Measurements from ENCODE around the gene NTMT1.
A peak's percentile ranks its signal among the peaks of the same experiment; 100 is the strongest.
"Not testable (repeated sequence)": the region's sequence is repeated elsewhere in the genome, so short reads cannot be mapped to it uniquely, and the experiment has no call there.

NTMT1 gene, protein sequence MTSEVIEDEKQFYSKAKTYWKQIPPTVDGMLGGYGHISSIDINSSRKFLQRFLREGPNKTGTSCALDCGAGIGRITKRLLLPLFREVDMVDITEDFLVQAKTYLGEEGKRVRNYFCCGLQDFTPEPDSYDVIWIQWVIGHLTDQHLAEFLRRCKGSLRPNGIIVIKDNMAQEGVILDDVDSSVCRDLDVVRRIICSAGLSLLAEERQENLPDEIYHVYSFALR

DNA sequence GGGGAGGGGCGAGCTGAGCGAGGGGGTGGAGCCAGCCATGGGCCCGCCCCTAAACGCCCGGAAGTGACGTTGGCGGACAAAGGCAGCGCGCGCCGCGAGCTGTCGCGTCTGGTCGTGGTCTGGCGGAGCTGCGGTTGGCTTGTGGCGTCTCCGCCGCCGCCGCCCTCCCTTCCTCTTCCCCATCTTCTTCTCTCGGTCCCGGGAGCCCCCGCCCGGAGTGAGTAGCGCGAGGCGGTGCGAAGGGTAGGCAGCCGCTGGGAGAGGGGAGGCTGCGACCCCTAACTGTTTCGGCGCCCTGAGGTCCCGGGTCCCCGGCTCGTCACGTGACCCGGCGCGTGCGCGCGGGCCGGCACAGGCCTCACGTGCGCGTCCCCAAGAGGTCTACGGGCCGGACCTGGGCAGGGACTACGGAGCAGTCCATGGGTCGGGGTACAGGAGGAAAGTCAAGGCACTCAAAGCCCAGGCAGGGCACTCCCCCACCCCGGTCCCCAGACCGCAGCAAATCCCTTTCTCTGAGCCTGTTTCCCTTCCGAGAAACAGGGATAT, at the start of gene NTMT1:
Gene NTMT1, plus strand, starts transcription at position 85 of the 546 bp plus-strand sequence. CDS start 6,541 bp downstream, outside the sequence.
- DNase-seq (ENCODE audit: low spot score): peak; percentile 91

DNA sequence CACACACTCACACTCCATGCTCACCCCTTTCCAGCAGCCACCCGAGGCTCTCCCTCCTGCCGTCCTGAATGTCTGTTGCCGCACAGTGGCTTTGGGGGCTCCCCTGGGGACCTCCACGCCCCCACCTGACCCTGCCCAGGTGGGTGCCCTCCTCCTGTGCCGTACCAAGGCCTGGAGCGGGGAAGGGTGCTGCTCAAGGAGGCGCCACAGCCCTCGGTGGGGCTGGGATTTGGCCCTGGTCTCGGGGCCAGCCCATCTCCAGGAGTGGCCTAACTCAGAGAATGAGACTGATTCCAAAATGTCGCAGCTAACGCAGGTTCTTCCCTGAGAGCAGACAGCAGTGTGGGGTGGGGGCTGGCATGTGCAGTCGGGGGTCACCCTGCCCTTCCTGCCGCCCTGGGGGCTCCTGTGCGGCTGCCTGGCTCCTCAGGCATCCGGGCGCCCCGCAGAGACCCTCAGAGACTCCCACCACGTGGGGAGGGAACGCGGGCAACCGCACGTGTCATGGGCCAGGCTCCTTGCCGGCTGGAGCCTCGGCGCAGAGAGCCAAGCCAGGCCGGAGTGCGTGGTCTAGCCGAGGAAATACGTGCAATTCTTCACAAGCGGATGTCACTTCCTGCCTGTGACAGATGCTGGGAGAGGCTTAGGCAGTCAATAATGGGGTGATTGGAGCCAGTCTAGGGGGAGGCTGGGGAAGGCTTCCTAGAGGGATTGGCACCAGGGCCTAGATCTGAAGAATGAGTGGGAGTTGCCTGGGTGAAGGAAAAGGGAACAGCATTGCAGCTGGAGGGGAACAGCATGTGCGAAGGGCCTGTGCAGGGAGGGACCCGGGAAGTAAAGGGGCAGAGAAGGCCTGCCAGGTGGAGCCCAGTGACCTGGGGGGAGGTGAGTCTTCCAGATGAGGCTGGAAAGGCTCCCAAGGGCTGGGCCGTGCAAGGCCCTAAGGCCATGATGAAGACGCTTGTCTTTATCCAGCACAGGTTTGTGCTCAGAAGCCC, 49.1 kb upstream of the NTMT1 start:
- DNase-seq (ENCODE audit: low spot score): peak; percentile 82

DNA sequence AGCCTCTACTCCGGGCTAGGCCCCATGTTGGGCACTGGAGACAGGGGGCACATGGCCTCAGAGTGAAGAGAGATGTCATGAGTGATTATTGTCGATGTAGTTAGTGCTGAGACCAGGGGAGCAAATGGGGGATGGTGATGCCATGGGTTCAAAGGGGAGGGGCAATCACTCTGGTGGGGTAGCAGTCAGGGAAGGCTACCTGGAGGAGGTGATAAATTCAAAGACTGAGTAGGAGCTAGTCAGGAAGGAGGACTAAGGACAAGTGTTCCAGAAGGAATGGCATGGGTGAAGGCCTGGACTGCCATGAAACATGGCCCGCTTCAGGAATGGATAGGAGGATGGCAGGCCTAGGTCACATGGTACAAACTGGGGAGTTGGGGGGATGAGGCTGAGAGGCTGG, 46.7 kb upstream of the NTMT1 start:
- no peak for DNase-seq (ENCODE audit: low spot score)

DNA sequence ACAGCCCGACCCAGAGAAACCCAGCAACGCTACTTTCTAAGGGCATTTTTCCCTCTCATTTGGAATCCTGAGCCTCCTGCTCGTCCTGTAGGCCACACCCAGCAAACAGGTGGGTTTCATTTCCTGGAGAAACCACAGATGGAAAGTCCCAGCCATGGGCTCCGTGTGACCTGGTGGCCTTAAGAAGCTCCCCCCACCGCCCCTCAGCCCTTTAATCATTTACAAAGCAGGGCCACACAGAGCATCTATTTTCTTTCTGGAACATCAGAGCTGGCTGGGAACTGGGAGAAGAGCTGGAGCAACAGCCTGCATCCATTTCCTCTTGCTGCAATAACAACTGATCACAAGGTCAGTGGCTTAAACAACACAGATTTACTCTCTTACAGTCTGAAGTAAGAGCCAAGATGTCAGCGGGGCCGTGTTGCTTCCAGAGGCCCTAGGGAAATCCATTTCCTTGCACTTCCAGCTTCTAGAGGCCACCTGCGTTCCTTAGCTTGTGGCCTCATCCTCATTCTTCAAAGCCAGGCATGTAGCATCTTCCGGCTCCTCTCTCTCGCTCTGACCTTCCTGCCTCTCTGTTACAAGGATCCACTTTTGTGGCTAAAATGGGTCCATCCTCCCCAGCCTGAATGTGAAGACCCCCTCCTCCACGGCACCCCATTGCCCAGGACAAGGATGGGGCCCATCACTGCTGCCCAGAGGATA, 45.6 kb upstream of the NTMT1 start:
- no peak for DNase-seq (ENCODE audit: low spot score)

DNA sequence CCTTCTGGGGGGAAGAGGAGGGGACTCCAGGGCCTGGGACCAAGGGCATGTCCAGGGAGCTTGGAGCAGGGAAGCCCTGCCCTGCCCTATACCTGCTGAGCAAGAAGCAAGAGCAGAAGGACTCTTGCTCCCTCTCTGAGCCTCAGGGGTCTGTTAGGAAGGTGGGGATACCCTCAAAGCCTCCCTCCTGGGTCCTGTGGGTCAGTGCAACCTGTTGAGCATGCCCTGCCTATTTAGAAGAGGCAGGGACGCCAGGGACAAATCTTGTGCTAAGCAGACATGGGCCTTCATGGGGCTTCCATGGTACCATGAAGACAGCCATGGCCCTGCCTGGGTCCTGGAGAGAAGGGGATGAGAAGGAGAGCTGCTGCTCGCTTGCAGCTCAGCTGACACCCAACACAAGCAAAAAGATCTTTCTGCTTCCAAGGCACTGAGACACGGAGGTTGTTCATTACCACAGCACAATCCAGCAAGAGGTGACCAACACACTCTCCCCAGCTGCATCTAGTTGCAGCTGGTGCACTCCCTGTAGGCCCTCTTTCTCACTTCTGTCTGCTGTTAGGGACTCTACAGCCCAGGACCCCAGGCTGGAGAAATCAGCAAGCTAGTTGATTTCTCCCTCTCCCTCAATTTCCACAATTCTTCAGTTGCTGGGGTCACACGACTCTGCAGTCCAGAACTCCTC, 44.3 kb upstream of the NTMT1 start:
- DNase-seq (ENCODE audit: low spot score): no peak

DNA sequence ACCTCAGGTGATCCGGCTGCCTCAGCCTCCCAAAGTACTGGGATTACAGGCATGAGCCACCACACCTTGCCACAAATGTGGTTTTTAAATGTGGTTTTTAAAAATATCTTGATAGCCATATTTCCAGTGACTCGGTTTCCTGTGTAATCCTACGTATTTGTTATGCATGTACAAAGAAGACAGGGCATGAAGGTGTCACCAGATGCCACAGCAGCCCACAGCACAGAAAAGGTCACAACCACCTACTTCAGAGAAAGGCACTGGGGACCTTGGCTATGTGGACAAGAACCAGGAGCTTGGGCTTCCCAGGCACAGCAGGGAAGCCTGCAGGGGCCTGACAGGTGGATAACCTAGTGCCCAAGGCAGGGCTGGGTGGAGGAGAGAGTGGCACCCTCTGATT, 43.1 kb upstream of the NTMT1 start:
- no peak for DNase-seq (ENCODE audit: low spot score)

DNA sequence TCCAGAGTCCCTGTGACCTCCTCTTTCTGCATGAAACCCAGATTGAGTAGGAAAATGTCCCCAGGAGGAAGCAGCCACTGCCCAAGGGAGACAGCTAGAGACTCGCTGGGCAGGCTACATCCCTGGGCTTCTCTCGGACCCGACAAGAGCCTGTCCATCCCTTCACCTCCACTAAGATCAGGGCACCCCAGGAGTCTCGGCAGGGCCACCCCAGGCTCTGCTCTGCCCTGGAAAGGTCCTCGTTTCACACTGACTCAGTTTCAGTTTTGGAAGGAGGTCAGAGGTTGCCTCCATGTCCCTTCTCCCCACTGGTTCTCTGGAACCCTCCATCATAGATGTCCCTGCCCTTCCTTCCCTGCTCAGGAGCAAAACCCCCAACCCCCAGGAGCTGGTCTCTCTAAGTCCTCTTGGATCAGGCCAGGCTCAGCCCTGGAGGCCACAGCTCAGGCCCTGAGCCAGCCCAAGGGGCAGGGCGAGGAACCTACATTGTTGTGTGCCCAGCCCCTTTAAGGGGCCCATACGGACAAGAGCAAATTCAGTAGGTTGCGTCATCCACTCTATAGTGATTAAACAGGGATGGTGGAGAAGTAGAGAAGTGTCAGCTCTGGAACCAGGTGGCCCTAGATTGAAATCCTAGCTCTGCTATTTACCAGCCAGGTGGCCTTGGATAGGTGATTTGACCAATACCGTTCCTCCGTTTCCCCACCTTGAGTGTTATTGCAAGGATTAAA, 42.5 kb upstream of the NTMT1 start:
- no peak for DNase-seq (ENCODE audit: low spot score)

DNA sequence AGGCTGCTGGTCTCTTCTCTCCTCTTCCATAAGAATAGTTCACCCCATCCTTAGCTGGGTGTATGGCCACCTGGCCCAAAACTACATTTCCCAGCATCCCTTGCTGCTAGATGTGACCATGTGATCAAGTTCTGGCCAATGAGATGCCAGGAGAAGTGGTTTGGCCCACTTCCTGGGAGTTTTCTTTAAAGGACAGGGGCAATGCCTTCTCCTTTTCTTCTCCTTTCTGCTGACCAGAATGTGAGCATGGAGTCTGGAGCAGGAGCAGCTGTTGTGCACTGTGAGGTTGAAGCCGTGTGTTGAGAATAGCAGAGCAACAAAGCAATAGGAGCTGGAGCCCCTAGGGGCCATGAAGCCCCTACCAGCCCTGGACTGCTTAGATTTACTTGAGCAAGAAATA, 41.8 kb upstream of the NTMT1 start:
- DNase-seq (ENCODE audit: low spot score): peak; percentile 87

DNA sequence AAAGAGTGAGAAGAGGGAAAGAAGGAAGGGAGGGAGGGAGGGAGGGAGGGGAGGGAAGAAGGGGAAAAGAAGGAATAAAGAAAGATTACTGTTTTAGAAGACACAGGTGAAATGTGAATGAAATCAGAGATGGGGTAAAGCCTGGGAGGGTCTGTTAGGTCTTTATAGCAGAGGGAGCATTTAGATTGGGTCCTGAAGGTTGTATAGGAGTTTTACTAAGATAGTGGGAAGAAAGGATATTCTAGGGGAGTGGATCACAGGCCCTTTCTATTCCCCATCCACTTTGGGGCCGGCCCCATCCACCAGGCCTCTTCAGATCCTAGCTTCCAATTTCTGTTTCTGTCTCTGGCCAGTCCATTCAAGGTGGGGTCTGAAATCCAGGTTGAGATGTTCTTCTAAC, 40.6 kb upstream of the NTMT1 start:
- no peak for DNase-seq (ENCODE audit: low spot score)

DNA sequence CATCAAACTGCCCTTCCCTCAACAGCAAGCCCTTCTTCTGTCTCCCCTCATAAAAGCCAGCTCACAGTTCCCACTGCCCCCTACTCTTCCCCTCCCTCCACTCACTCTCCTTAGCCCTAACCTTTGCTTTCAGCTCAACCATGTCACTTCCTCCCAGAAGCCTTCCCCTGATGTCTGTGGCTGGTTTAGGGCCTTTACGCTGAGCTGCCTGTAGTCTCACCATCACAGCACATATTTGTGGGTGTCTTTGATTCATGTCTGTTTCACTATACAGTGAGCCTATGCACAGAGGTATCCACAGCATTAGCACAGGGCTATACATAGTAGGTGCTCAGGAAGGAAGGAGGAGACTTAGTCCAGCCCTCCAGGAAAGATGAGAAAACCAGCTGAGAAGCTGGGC, 39.7 kb upstream of the NTMT1 start:
- no peak for DNase-seq (ENCODE audit: low spot score)

DNA sequence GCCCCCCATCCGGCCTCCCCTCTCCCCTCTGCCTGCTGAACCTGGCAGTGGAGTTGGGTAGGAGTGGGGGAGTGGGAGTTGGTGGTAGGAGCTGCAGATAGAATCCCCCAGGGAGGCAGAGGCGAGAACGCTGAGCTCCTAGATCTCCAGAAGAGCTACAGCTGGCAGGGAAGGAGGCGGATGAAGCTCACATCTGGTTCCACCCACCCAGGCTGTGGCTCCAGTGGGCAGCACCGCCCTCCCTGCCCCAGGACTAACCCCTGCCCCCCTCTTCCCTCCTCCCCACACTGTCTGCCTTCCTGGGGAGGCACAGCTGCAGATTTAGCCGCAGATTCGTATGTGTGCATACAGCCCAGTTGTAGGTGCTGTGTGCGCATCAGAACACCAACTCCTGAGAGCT, 39.3 kb upstream of the NTMT1 start:
- DNase-seq (ENCODE audit: low spot score): no peak

DNA sequence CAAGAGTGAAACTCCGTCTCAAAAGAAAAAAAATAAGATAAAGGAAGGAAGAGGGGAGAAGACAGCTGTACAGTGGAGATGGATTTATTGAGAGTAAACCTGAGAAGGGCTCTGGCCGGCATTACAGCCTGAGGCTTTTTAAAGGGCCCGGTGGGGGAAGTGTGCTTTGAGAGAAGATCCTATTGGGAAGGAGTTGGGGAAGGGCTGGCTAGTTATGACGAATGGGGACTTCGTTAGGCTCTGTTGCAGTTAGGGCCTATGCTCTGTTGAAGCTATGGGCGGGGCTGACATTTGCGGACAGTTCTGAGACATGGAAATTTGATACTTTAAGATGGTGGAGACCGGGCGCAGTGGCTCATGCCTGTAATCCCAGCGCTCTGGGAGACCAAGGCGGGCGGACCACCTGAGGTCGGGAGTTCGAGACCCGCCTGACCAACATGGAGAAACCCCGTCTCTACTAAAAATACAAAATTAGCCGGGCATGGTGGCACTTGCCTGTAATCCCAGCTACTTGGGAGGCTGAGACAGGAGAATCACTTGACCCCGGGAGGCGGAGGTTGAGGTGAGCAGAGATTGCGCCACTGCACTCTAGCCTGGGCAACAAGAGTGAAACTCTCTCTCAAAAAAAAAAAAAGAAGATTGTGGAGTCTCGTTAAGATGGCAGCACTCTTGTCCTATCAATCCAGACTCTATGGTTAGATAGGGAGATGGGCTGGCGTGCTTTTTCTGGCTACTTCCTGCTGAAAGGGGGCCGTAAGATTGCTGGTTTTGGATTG, 38.3 kb upstream of the NTMT1 start:
- no peak for DNase-seq (ENCODE audit: low spot score)

DNA sequence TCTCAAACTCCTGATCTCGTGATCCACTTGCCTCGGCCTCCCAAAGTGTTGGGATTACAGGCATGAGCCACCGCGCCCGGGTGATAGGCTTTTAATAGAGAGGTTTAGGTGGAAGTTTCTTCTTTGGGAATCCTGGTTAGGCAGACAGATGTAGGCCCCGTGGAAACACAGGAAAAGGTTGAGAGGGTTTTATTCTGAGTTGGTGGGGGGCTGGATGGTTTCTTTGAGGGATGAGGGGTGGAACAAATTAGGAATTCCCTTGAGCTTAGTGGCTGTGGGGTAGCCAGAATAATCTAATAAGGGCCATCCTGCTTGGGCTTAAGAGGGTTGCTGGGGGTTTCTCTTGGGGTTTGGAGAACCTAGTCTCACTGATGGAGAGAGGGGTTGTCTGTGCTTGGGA, 35.5 kb upstream of the NTMT1 start:
- DNase-seq (ENCODE audit: low spot score): no peak

DNA sequence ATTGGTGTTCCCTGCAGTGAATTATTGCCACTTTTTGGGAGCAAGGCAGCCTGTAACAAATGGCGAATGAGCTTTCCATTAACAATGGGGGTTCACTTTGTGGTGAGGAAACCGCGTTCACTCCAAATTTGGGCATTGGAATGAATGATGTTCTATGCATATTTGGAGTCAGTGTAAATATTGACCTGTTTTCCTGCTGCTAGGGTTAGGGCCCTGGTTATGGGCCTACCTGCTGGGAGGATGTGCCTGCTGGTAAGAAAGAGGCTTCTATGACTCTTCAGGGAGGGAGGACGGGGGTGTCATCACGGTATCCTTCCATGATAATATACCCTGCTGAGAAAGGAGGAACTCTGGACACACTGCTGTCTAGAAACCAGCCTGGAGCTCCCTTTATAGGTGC, 34.0 kb upstream of the NTMT1 start:
- no peak for DNase-seq (ENCODE audit: low spot score)

DNA sequence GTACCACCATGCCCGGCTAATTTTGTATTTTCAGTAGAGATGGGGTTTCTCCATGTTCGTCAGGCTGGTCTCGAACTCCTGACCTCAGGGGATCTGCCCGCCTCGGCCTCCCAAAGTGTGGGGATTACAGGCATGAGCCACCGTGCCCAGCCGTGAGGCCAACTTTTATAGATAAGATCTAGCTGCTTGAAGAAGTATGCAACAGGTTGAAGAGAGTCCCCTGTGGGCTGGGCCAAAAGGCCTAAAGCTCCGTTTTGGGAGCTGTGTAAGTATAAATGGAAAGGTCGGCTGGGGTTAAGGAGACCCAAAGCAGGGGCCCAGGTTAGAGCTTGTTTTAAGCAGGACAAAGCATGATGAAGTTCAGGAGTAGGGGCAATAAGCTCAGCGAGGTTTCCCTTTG, 33.2 kb upstream of the NTMT1 start:
- not testable (repeated sequence) for DNase-seq (ENCODE audit: low spot score)

DNA sequence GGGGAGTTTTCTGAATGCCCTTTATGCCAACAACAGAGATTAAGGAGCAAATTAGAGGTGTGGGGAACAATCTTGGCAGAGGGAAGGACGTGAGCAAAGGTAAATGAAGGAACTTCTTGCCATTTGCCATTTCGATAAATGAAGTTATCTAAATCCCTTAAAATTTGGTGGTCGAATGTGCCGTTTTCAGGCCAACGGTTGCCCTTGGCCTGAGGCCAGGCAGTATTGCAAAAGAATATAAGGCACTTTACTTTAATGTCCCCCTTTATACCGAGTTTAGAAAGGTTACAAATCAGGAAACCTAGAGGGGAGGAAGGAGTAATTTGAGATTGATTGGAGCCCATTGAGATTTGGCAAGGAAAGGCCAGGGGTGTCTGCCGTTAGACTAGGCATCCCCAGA, 31.3 kb upstream of the NTMT1 start:
- DNase-seq (ENCODE audit: low spot score): no peak

DNA sequence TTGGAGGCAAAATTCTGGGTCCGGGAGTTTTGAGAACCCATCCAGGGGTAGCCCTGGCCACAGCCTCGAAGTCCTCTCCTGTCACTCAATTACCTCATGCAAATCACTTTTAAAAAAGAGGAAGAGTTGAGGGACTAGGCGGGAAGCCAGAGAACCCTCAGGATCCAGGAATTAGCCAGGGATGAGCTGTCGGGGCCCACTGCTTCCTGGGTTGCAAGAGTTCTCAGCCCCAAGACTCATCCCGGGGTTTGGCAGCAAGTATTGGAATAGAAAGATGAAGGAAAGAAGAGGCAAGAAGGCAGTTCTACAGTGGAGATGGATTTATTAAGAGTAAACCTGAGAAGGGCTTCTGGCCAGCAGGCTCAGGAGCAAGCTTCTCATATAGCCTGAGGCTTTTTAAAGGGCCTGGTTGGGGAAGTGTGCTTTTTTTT, 30.6 kb upstream of the NTMT1 start:
- peak; percentile 60 for DNase-seq (ENCODE audit: low spot score)

DNA sequence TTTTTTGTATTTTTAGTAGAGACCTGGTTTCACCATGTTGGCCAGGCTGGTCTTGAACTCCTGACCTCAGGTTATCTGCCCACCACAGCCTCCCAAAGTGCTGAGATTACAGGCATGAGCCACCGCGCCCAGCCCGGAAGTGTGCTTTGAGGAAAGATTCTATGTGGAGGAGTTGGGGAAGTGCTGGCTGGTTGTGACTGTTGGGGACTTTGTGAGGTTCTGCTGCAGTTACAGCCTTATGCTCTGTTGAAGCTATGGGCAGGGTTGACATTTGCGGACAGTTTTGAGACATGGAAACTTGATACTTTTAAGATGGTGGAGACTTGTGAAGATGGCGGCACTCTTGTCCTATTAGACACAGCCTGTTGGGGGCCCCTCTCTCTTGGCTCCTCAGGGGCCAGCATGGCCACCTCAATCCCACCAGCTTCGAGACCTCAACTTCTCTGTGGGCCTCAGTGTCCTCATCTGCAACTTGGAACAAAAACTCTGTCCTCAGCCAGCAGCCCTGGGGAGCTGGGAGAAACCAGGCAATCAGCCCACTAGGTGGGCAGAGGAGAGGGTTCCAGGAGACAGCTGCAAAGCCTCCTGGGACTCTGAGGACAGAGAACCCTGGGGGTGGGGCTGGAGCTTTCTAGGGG, 29.9 kb upstream of the NTMT1 start:
- no peak for DNase-seq (ENCODE audit: low spot score)

DNA sequence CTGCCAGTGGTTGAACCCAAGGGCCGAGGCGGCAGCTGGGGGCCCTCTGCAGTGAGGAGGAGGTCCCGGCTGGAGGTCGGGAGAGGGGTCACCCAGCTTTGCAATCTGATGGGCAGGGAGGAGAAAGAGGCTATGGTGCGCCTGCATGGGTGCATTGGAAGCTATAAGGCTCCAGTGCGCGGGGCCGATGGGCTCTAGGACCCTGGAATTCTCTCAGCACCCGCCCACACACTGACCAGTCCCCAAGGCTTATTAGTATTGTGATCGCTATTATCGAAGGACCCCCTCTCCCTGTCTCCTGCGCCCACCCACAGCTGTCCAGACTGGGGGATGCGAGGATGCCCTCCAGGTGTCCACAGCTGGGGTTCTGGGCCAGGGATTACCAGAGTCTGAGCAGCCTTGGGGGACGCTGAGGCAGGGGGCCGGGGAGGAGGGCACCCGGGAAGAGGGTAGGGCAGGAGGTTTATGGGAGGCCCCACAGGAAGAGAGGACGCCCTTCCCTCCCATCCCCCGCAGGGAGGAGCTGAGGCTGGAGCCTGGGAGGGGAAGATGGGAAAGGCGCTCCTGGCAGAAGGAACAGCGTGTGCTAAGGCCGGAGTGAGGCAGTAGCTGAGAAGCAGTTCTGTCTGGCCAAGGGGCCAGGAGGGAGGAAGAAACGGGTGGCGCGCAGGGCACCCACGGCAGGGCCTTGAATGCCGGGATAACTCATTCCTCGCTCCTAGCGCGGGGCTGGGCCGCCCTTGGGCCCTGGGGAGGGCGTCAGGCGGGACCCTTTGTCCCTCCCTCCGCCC, 29.2 kb upstream of the NTMT1 start:
- peak; percentile 93 for DNase-seq (ENCODE audit: low spot score)
